Lower leg skin (tissue), 3 donors: ENCODE measurements around the gene SVOPL.

Source experiments
- POLR2A ChIP-seq, 2 donors: fragments of 450-650 bp; IDR thresholded peaks; one replicate each; pipeline ENCODE4 v1.6.1; 2016 to 2017; ENCODE audit warnings: antibody characterized with exemption in 2 of 2, mild to moderate bottlenecking in 1 of 2, moderate library complexity in 1 of 2
- TF ChIP-seq, protein P1 (sequence below), 3 donors: fragments of 450-650 bp; IDR thresholded peaks; one replicate each; pipeline ENCODE4 v1.5.1; 2016; ENCODE audit warnings: antibody characterized with exemption in 3 of 3, mild to moderate bottlenecking in 3 of 3, moderate library complexity in 2 of 3

GRCh38 chr7:138588986-138589385, 112.2 kb downstream of the SVOPL start:
- TF ChIP-seq, protein P1, sequence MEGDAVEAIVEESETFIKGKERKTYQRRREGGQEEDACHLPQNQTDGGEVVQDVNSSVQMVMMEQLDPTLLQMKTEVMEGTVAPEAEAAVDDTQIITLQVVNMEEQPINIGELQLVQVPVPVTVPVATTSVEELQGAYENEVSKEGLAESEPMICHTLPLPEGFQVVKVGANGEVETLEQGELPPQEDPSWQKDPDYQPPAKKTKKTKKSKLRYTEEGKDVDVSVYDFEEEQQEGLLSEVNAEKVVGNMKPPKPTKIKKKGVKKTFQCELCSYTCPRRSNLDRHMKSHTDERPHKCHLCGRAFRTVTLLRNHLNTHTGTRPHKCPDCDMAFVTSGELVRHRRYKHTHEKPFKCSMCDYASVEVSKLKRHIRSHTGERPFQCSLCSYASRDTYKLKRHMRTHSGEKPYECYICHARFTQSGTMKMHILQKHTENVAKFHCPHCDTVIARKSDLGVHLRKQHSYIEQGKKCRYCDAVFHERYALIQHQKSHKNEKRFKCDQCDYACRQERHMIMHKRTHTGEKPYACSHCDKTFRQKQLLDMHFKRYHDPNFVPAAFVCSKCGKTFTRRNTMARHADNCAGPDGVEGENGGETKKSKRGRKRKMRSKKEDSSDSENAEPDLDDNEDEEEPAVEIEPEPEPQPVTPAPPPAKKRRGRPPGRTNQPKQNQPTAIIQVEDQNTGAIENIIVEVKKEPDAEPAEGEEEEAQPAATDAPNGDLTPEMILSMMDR (IDR thresholded peaks at IDR 0.05), result no peak
- no peak for TF ChIP-seq POLR2A (IDR thresholded peaks at IDR 0.05)
